K562 (cell line): ENCODE data around the gene EFNA5. TPM values are rescaled to one million over a fixed set of nuclear protein-coding genes. Genes with fewer than 3 reads are reported as not detected.

Experiments used
- ATAC-seq: fragments of 200-7000 bp; cut with Tn5 transposase; 3 replicates; pipeline ENCODE4 v1.9.1; 2020; ENCODE audit warnings: moderate library complexity
- BruUV-seq: library from RNA; stranded (reverse); fragments of 400-500 nt; replicated peaks from 2 replicates; lab custom pipeline; 2021; lab: Mats Ljungman, UMichigan
- CTCF ChIA-PET: fragments of 300-600 bp; formaldehyde crosslinking; extraction: SDS; loops from one replicate; lab custom pipeline; 2021; ENCODE audit warnings: low intra/inter-chr PET ratio; lab: Yijun Ruan, JAX
- POLR2A ChIA-PET: fragments of 300-600, 350-650 bp; sonication (Branson Sonifier 250); formaldehyde crosslinking; extraction: SDS; loops from one replicate; lab custom pipeline; 2021; ENCODE audit warnings: antibody characterized with exemption, inconsistent platforms; lab: Yijun Ruan, JAX
- DNase-seq, 4 experiments: peaks; one replicate each; pipeline versions ENCODE4 v3.0.0 to v3.0.0-alpha.2; 2011 to 2018; ENCODE audit warnings: low spot score in 3 of 4, mixed read lengths in 3 of 4; ENCODE audit errors: extremely low read depth in 1 of 4
- FAIRE-seq: peaks from 2 replicates; lab custom pipeline; 2011; peaks lifted over from hg19 to GRCh38; lab: Jason Lieb, UNC
- H2AFZ ChIP-seq: 2 replicates; pipeline ENCODE4 v1.6.0; 2011; ENCODE audit warnings: low read depth, low read length, control low read depth, inconsistent platforms
- H3K27ac ChIP-seq: fragments of 200-600 bp; 3 replicates; pipeline ENCODE4 v1.8.0; 2011; ENCODE audit warnings: low read depth, mild to moderate bottlenecking, control low read depth, inconsistent platforms, low read length, moderate library complexity, mixed read lengths; ENCODE audit errors: extremely low read depth
- H3K27me3 ChIP-seq, 2 experiments: fragments of 300-600 bp in 1 of 2; 2 replicates in 1 of 2; 3 replicates in 1 of 2; pipeline versions ENCODE4 v1.6.0 to v1.8.0; 2011; ENCODE audit warnings: inconsistent platforms in 2 of 2, low read length in 2 of 2, mild to moderate bottlenecking in 1 of 2, mixed read lengths in 1 of 2, moderate library complexity in 1 of 2; ENCODE audit not compliant: control insufficient read depth in 2 of 2, insufficient read depth in 2 of 2
- H3K36me3 ChIP-seq: fragments of 300-600 bp; 3 replicates; pipeline ENCODE4 v1.8.0; 2011; ENCODE audit warnings: mild to moderate bottlenecking, low read length, inconsistent platforms; ENCODE audit not compliant: control insufficient read depth, insufficient read depth
- H3K4me1 ChIP-seq, 2 experiments: fragments of 200-600 bp in 1 of 2; replicated peaks in 1 of 2; 2 replicates in 1 of 2; 3 replicates in 1 of 2; pipeline versions ENCODE4 v1.5.1 to v1.8.0; 2011; ENCODE audit warnings: inconsistent platforms in 2 of 2, low read length in 2 of 2, mild to moderate bottlenecking in 1 of 2, mixed read lengths in 1 of 2, moderate library complexity in 1 of 2; ENCODE audit not compliant: control insufficient read depth in 2 of 2, insufficient read depth in 2 of 2
- H3K4me2 ChIP-seq: 2 replicates; pipeline ENCODE4 v1.6.1; 2011; ENCODE audit warnings: low read length, control low read depth, inconsistent platforms, mixed read lengths; ENCODE audit not compliant: insufficient read depth
- H3K4me3 ChIP-seq: fragments of 200-600 bp; sonication (generic), shearing (Covaris generic); 2 replicates; pipeline ENCODE4 v1.5.1; 2016; ENCODE audit warnings: control low read depth, inconsistent platforms
- H3K79me2 ChIP-seq: fragments of 200-600 bp; 3 replicates; pipeline ENCODE4 v1.8.0; 2011; ENCODE audit warnings: low read length, inconsistent platforms; ENCODE audit not compliant: control insufficient read depth, insufficient read depth
- H3K9ac ChIP-seq, 2 experiments: 2 replicates each; pipeline versions ENCODE4 v1.6.0 to v1.6.1; 2011; ENCODE audit warnings: low read depth in 2 of 2, low read length in 2 of 2, control low read depth in 1 of 2, inconsistent platforms in 1 of 2, mild to moderate bottlenecking in 1 of 2, mixed read lengths in 1 of 2; ENCODE audit not compliant: insufficient read depth in 1 of 2
- H3K9me1 ChIP-seq: one replicate; pipeline ENCODE4 v1.6.0; 2011; ENCODE audit warnings: inconsistent platforms, mild to moderate bottlenecking, low read length, moderate library complexity; ENCODE audit not compliant: control insufficient read depth, insufficient read depth
- H3K9me3 ChIP-seq: replicated peaks from 2 replicates; pipeline ENCODE4 v1.5.1; 2011; ENCODE audit warnings: low read depth, low read length, inconsistent platforms; ENCODE audit not compliant: control insufficient read depth, insufficient read depth
- H4K20me1 ChIP-seq: replicated peaks from 2 replicates; pipeline ENCODE4 v1.6.1; 2011; ENCODE audit warnings: low read length, inconsistent platforms, mixed read lengths; ENCODE audit not compliant: control insufficient read depth, insufficient read depth
- GTF3C2 ChIP-seq: IDR thresholded peaks from 3 replicates; pipeline ENCODE4 v1.6.1; 2011; ENCODE audit warnings: borderline replicate concordance, mild to moderate bottlenecking, moderate library complexity; ENCODE audit not compliant: insufficient read length; ENCODE audit errors: extremely low read depth
- HMGN3 ChIP-seq: IDR thresholded peaks from 2 replicates; pipeline ENCODE4 v1.6.1; 2011; ENCODE audit warnings: borderline replicate concordance, low read depth, mild to moderate bottlenecking, mixed read lengths, low read length; ENCODE audit not compliant: insufficient read length; ENCODE audit errors: extremely low read depth
- NR4A1 ChIP-seq, 2 experiments: fragments of 250-450 bp in 1 of 2; fragments of 450-650 bp in 1 of 2; sonication (Bioruptor Pico) in 1 of 2; IDR thresholded peaks; 2 replicates each; pipeline versions ENCODE4 v1.4.0 to v1.6.1; 2016 to 2020; ENCODE audit warnings: mild to moderate bottlenecking in 2 of 2, missing compliant biosample characterization in 1 of 2, missing genetic modification characterization in 1 of 2, moderate library complexity in 1 of 2
- RBM25 ChIP-seq: fragments of 200-400 bp; formaldehyde crosslinking; IDR thresholded peaks from 2 replicates; pipeline ENCODE4 v1.6.1; 2018; ENCODE audit warnings: low read length, low read depth, moderate library complexity; ENCODE audit not compliant: severe bottlenecking
- STAT5A ChIP-seq: IDR thresholded peaks from 2 replicates; pipeline ENCODE4 v1.6.1; 2012; ENCODE audit warnings: low read length, inconsistent platforms, borderline replicate concordance
- TFAP4 ChIP-seq: sonication (generic); formaldehyde crosslinking; IDR thresholded peaks from 2 replicates; pipeline ENCODE4 v1.8.0; 2022; ENCODE audit warnings: missing genetic modification reagents, mild to moderate bottlenecking, moderate library complexity, borderline replicate concordance
- ZBTB8A ChIP-seq: fragments of 450-650 bp; IDR thresholded peaks from 2 replicates; pipeline ENCODE4 v1.6.1; 2018; ENCODE audit warnings: mild to moderate bottlenecking, moderate library complexity; ENCODE audit not compliant: partially characterized antibody
- ZNF184 ChIP-seq: sonication (generic); formaldehyde crosslinking; IDR thresholded peaks from 2 replicates; pipeline ENCODE4 v1.5.0; 2020; ENCODE audit warnings: missing genetic modification reagents
- ZNF280B ChIP-seq: fragments of 250-450 bp; sonication (Bioruptor Pico); IDR thresholded peaks from 2 replicates; pipeline ENCODE4 v1.5.1; 2021; ENCODE audit warnings: mild to moderate bottlenecking
- ZNF3 ChIP-seq: fragments of 250-450 bp; sonication (Bioruptor Pico); IDR thresholded peaks from 2 replicates; pipeline ENCODE4 v1.5.0; 2021; ENCODE audit warnings: mild to moderate bottlenecking, moderate library complexity
- ZNF347 ChIP-seq: fragments of 450-650 bp; formaldehyde crosslinking; IDR thresholded peaks from 2 replicates; pipeline ENCODE4 v1.4.0; 2020; ENCODE audit warnings: low read depth, mild to moderate bottlenecking, moderate library complexity
- ZNF512 ChIP-seq: IDR thresholded peaks from 2 replicates; pipeline ENCODE4 v1.6.1; 2016; ENCODE audit warnings: missing genetic modification characterization, missing compliant biosample characterization
- ZNF780A ChIP-seq: fragments of 250-450 bp; sonication (Bioruptor Pico); IDR thresholded peaks from 2 replicates; pipeline ENCODE4 v1.5.0; 2021; ENCODE audit warnings: mild to moderate bottlenecking
- WGBS: fragments of 100-300 bp; shearing (Covaris generic); methylation state at CpG from one replicate; pipeline ENCODE4 v1.1.6; 2016; ENCODE audit warnings: low coverage, mixed read lengths; ENCODE audit not compliant: insufficient coverage; ENCODE audit errors: missing lambda C conversion rate; 5-methylcytosine and 5-hydroxymethylcytosine counted together
- in situ Hi-C: fragments of 300-500 bp; cut with MboI; formaldehyde crosslinking; loops from 4 replicates; pipeline ENCODE4 v1.15.0; 2018; ENCODE audit warnings: inconsistent platforms, mixed read lengths
- intact Hi-C: fragments of 100-400 bp; cut with micrococcal nuclease; formaldehyde crosslinking; loops from 2 replicates; pipeline ENCODE4 v1.14.2; 2022
- polyA plus RNA-seq, 8 experiments: library from polyadenylated mRNA; depleted of rRNA in 4 of 8; stranded (reverse) in 5 of 8; unstranded in 3 of 8; fragments of >200 nt; fragmentation: Nextera tagmentation in 2 of 8; fragmentation: Illumina TruSeq in 1 of 8; extraction: Ambion mirVana in 2 of 8; extraction: Trizol in 1 of 8; gene quantifications; 2 replicates each; pipeline versions ENCODE4 v1.2.1 to v1.2.3, GENCODE V29; 2011 to 2014; ENCODE audit warnings: inconsistent platforms in 1 of 8, missing spikeins in 1 of 8
- total RNA-seq, 7 experiments: library from RNA; depleted of rRNA in 6 of 7; stranded (reverse); fragments of >200 nt in 6 of 7; fragmentation: Illumina TruSeq in 2 of 7; extraction: Trizol in 2 of 7; gene quantifications; 2 replicates each; pipeline versions ENCODE4 v1.2.1 to v1.2.3, GENCODE V29; 2011 to 2021; ENCODE audit warnings: low replicate concordance in 1 of 7

The EFNA5 gene
- total and polyA plus RNA-seq, 9 of the 15 experiments (the other 6 are each of a cell fraction or from before 2014, with no cell fraction given) = 0.20 TPM; not detected in 8

GRCh38 chr5:107341376-107342084, 329.2 kb downstream of the EFNA5 start (continued):
- TF ChIP-seq NR4A1 (CRISPR knock-in tag; IDR thresholded peaks at IDR 0.05) = no peak
- TF ChIP-seq NR4A1 (tag; IDR thresholded peaks at IDR 0.05) = no peak
- no peak for TF ChIP-seq ZNF780A
- TF ChIP-seq GTF3C2 = no peak

GRCh38 chr5:107340631-107341030, 330.1 kb downstream of the EFNA5 start:
- H3K36me3 ChIP-seq = no peaks in the 10 kb centered on the region
- ChIA-PET POLR2A (no interaction called here), CTCF (no interaction called here)
- H3K4me3 ChIP-seq = no peak overlapping the region
- H3K79me2 ChIP-seq = no peaks in the 10 kb centered on the region
- no peaks in the 10 kb centered on the region for H3K27me3 ChIP-seq
- WGBS = 5% methylated on average over 3 of the region's 3 CpGs
- H3K27ac ChIP-seq = no peak overlapping the region
- no peak for DNase-seq
- no peak for FAIRE-seq
- H2AFZ ChIP-seq = no peak overlapping the region
- H4K20me1 ChIP-seq = no peaks in the 10 kb centered on the region
- in situ Hi-C loops = no loop called here
- no peak for ATAC-seq
- H3K4me2 ChIP-seq = no peak overlapping the region
- intact Hi-C loops = no loop called here
- H3K9me3 ChIP-seq = 0 out of 2 replicates have a peak, but pooled peaks cover 5% of the 10 kb centered on the region
- no peak overlapping the region for H3K9ac ChIP-seq
- H3K4me1 ChIP-seq = no peaks in the 10 kb centered on the region
- BruUV-seq = no TSS peak
- H3K9me1 ChIP-seq = no peaks in the 10 kb centered on the region
- TF ChIP-seq ZNF3 (CRISPR knock-in tag) = no peak
- TF ChIP-seq ZBTB8A = no peak
- no peak for TF ChIP-seq ZNF184 (CRISPR knock-in tag)
- TF ChIP-seq STAT5A = no peak
- TF ChIP-seq TFAP4 = no peak
- no peak for TF ChIP-seq ZNF347 (CRISPR knock-in tag)
- no peak for TF ChIP-seq HMGN3
- no peak for TF ChIP-seq RBM25
- no peak for TF ChIP-seq ZNF512
- TF ChIP-seq ZNF280B (CRISPR knock-in tag) = no peak
